Adipose tissue (tissue), 3 donors: Measurements from ENCODE around the gene ILK. TPM values are rescaled to one million over a fixed set of nuclear protein-coding genes. Genes with fewer than 3 reads are reported as not detected.
A peak's percentile ranks its signal among the peaks of the same experiment; 100 is the strongest.

Experiments used
- H3K27ac ChIP-seq: one replicate; pipeline ENCODE4 v1.5.1; 2013; ENCODE audit warnings: low read depth, low read length
- WGBS, 3 donors: extraction: QIAGEN DNeasy Blood & Tissue Kit; methylation state at CpG; one replicate each; pipeline ENCODE4 v1.1.7; 2013; 5-methylcytosine and 5-hydroxymethylcytosine counted together
- polyA plus RNA-seq, 3 donors: library from polyadenylated mRNA; stranded (reverse); fragments of 200-250 nt; gene quantifications; one replicate each; pipeline ENCODE4 v1.2.3, GENCODE V29; 2013
- donor health status: healthy with polysubstance abuse.
- donor health status: Bipolar disorder and iron deficiency.
- donor health status: healthy.

The ILK gene
- polyA plus RNA-seq = 100 to 1,000 TPM; 105 to 149 (median 120) TPM

DNA sequence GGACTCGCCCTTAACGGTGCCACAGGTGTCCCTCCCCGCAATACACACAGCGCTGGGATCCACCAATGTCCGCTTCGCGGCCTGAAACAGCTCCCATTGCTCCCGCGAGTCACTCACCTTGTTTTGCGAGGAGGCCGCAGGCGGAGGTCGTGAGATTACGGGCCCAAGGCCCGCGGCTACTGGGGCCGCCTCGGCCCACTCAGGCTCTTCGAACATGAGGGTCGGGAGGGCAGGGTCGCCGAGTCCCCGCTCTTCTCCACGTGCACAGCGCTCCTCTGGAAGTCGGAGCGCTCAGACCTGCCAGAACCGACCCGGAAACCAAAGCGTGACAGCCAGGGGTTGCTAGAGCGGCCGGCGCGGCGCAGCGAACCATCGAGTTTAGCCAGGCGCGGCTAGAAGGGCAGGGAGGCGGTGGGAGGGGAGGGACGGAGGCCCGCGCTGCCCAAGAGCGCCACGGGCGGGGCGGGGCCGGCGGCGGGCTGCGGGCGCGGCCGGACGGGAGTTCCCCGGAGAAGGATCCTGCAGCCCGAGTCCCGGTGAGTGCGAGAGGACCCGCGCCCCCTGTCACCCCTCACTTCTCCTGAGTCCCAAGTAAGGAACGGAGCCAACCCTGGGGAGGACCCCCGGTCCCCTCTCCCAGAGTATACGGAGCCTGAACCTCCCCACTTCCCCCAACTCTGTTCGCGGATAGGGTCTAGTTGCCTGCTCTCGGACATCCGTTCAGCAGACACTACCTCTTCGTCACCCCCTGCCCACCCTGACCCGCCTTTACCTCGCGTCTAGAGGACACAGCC, at the start of gene ILK, which contains the start of gene RRP8:
ILK (plus strand) TSS at position 488 of the 794 bp plus-strand sequence. CDS start 498 bp downstream, outside the sequence.
RRP8 (minus strand) TSS at position 330 of the 794 bp plus-strand sequence; CDS start at position 216, 114 bp downstream.
- H3K27ac ChIP-seq = peak within 1 kb of the TSS; percentile 48
- whole genome bisulfite sequencing, 3 donors = 1% methylated on average over 63 to 72 of the region's 72 CpGs

DNA sequence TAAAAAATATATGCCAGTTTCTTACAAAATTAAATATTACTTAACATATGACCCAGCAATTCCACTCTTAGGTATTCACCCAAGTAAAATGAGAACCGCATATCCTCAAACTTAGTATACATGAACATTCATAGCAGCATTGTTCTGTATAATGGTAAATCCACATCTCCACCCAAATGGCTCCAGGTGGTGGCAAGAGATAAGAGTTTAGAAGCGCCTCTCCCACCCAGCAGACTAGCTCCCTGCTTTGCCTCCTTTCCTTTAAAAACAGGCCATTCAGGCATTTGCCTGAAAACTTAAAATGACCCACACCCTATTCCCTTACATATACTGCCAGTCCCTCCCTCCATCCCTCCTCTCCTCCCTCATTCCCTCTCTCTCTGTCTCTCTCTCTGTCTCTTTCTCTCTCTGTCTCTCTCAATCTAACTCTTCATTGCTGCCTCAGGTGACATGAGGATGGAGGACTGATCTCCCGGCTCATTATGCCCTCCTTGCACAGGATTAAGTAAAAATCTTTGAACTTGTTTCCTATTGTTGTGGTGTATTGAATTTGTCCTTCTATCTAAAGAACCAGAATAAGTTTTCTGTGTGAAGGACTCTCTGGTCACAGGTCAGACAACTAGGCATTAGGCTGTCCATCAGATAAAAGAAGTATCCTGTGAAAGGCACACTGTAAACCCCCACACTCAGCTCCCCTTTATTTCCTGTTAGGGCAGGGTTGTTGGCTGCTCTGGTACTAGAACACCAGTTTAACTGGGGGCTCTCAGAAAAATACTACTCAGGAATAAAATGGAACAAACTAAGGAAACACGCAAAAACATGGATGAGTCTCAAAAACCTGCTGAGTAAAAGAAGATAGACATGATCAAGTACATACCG, 48.5 kb upstream of the ILK start:
- no peak overlapping the region for H3K27ac ChIP-seq
- 88 to 97% (median 89%) methylated on average over 5 of the region's 5 CpGs for WGBS, 3 donors

DNA sequence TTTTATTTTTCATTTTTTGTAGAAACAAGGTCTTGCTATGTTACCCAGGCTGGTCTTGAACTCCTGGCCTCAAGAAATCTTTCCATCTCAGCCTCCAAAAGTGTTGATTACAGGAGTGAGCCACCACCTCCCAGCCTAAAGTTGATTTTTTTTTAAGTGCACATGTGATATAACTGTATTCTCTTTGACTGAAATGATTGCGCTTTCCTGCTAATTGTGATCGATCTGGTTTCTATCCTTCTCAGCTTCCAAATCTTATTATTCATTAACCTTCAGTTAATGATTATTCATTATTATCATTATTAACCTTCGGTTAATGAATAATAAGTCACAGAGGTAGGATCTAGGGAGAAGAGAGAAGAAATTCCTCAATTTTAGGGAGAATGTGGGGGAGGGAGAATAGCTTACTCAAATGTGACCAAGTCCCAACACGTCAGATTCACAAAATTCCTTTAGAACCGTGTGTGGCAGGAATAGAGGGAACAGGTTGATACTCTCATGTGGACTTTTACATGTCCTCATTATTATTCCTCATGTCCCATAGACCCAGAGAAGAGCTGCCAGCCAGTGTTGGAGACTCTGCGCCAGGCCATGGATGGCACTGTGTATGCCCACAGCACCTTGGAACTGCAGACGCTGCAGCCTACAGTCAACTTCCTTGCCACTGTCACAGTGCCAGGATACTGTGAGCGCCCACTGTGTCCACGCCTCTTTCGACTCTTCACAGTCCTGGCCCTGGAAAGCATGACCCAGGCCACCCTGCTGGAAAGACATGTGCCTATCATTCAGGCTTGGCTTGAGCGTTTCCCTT, 47.2 kb upstream of the ILK start:
- H3K27ac ChIP-seq = no peak overlapping the region
- 70 to 94% (median 92%) methylated on average over 11 of the region's 11 CpGs for WGBS, 3 donors

DNA sequence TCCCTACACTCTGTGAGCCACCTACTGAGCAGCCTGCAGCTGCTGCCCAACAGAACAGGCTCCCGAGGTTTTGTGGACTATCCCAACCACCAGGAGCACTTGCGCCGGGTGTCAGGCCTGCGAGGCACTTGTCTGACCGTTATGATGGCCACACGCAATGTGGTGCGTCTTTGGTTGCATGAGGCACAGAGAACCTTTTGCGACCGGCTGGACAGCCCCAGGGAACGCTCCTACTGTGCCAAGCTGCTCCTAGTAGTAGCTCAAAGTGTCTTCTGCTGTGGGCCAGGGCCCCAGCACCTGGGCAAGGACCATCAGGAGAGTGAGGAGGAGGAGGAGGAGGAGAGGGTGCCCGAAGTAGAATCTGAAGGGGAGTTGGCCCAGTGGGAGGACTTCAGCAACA, 46.5 kb upstream of the ILK start:
- H3K27ac ChIP-seq = no peak overlapping the region
- 94 to 96% (median 94%) methylated on average over 11 of the region's 11 CpGs for WGBS, 3 donors

DNA sequence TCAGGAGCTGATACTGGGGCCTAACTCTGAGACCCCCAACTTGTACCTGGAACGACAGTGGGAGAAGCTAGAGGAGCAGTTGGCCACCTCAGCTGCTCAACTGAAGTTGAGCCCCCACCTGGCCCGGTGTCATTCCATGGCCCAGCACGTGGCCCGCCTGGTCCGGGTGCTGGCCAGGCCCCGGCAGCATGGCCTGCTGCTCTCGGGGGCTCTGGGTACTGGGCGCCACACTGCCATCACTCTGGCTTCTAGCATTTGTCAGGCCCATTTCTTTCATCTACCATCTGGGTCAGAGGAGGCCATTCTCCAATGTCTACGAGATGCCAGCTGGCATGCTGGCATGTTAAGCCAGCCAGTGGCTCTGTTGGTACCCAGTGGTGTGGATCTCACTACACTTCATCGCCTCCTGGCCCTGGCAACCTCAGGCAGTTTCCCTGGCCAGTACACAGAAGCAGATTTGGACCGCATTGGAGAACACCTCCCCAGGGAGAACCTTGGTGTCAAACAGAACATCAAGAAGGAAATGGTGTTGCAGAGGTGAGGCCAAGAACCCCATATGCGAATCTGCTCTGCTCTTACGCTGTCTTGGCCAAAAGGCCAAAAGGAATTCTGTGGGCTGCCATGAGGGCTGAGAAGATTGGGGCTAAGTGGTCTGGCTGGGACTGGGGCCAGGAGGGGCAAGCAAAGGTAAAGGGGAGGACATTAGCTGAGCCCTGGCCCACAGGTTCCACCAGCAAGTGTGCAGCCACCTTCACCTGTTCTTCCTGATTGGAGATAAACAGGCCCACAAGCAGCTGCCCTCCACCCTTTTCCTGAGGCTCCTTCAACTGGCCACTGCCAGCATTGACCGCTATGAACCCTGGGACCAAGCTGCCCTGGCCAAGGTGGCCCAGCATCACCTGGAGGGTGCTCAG, 45.6 kb upstream of the ILK start:
- H3K27ac ChIP-seq = no peak overlapping the region
- 95 to 98% (median 98%) methylated on average over 14 of the region's 14 CpGs for WGBS, 3 donors

DNA sequence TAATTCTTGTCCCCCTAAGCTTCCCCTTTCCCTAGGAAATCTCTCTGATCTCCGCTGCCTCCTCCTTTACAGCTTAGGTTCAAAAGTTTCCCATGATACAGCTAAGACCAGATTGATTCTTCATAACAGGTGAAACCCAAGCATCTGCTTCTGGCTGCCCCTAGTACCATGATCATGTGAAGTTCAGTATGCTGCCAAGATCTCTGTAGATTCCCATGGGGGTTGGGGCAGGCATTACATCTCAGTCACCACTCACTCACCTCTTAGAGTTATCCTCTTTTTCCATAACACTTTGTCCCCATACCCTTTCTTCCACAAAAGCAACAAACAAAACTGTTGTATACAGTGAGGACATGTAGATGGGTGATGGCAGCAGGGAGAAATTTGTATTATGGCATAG, 44.2 kb upstream of the ILK start:
- no peak overlapping the region for H3K27ac ChIP-seq
- whole genome bisulfite sequencing, 3 donors = 94 to 100% (median 100%) methylated on average over 1 of the region's 1 CpG

DNA sequence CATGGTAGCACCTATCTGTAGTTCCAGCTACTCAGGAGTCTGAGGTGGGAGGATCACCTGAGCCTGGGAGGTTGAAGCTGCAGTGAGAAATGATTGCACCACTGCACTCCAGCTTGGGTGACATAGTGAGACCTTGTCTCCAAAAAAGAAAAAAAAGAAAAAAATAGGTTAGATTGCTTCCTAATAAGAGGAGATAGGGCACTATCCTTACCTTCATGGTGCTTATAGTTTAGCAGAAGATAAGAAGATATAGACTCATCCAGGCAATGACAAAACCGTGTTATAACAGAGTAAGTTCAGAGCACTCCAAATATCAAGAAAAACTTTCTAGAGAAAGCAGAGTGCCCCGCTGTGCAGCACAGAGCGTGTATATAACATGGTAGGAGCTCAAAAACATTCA, 42.3 kb upstream of the ILK start:
- WGBS, 3 donors = 93 to 97% (median 95%) methylated on average over 3 of the region's 3 CpGs

DNA sequence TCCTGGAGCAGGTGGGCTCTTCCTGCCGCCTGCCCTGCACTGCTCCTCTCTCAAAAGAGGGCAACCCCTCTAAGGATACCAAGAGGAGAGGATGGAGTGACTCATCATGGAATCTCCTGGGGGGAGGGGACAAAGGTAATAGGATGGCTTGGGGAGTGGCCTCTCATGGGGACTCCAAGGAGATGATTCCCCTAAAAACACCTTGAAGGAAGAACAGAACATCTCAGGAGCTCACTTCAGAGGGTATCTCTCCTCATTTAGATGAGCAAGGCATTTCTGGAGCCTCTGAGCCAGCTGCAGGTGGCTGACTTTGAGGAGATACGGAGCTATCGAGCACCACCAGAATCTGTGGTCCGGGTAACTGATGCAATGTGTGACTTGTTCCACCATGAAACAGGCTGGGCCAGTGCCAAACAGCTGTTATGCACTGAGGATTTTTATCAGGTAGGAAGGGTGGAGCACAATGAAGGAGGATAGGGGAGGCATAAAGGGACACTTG, 40.4 kb upstream of the ILK start:
- whole genome bisulfite sequencing, 3 donors = 89 to 94% (median 93%) methylated on average over 4 of the region's 4 CpGs
- H3K27ac ChIP-seq = no peak overlapping the region

More for the DNA sequence above, 42.3 kb upstream of the ILK start:
- no peak overlapping the region for H3K27ac ChIP-seq

DNA sequence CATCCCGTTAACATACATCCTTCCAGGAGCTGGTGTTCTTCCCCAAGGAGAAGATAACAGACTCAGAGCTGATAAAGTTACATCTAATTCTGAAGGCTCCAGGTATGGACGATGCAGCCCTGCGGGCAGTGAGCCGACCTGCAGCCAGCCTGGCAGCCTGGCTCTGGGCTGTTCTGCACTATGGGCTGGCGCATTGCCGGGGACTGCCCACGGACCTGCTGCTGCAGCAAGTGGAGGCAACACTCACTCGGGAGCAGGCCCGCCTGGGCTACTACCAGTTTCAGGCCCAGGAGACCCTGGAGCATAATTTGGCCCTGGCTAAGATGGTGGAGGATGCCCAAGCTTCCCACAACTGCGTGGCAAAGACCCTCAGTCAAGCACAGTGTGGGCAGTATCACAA, 39.9 kb upstream of the ILK start:
- 89 to 96% (median 93%) methylated on average over 10 of the region's 10 CpGs for WGBS, 3 donors
- no peak overlapping the region for H3K27ac ChIP-seq

DNA sequence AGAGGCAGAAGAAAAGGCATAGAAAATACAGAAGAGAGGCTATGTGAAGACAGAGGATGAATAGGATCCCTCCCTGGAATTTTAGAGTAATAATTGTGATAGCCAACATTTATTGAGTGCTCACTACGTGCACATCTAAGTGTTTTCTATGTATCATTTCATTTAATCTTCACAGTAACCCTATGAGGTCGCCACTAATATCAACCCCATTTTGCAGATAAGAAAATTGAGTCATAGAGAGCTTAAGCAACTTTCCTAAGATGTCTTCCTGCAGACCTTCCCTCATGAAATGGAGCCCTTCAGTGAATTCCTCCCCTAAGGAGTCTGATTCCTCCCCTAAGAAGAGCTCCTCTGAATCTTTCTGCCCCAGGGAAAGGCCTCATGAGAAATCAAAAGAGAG, 38.2 kb upstream of the ILK start:
- no peak overlapping the region for H3K27ac ChIP-seq
- 73 to 86% (median 81%) methylated on average over 2 of the region's 2 CpGs for WGBS, 3 donors

DNA sequence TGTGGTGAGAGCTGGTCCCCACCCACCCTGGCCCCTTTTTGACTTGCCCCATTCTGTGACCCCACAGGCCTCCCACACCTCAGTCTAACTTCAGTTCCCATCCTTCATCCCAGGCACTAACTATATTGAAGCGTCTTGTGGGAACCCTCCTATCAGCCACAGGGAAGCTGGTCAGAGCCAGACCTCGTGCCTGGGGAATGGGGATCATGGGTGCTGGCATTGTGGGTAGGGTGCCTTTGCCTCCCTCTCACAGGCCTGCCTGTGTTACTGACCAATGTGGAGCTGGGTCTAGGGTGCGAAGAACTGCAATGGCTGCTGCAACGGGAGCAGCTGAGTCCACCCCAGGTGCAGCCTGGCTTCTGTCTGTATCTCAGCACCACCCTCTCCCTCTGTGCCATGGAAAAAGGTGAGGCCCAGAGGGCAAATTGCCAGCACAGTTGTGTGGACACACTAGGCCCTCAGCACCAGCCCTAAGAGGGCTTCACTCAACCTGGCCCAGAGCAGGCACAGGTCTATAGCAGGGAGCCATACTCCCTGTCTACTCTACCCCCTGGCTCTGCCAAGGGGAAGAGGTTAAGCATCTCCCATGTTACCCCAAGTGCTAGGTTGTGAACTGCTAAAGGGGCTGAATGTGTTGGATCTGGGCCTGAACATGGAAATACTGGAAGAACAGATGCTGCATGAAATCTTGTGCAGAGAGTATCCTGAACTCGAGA, 37.4 kb upstream of the ILK start:
- WGBS, 3 donors = 84 to 96% (median 94%) methylated on average over 5 of the region's 5 CpGs

DNA sequence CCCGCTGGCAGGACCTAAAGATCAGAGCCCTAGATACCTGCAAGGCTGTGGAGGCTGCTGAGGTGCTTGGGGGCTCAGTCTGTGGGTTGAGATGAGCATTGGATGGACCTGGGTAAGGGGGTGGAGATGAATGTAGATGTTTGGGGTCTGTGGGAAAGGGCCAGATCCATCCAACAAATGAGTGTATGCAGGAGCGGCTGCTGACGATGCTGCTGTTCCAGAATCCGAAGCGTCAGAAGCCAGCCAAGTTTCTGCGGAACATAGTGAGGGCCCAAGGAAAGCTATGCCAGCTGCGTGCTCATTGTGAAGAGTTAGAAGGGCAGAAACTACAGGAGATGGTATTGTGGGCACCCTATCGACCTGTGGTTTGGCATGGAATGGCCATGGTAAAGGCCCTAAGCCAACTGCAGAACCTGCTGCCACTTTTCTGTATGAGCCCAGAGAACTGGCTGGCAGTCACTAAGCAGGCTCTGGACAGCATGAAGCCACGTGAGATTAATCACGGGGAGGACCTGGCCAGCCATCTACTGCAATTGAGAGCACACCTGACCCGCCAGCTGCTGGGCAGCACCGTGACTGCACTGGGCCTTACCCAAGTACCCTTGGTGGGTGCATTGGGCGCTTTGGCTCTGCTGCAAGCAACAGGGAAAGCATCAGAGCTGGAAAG, 36.7 kb upstream of the ILK start:
- no peak overlapping the region for H3K27ac ChIP-seq
- WGBS, 3 donors = 91 to 94% (median 93%) methylated on average over 13 of the region's 13 CpGs

More for the DNA sequence above, 37.4 kb upstream of the ILK start:
- no peak overlapping the region for H3K27ac ChIP-seq

DNA sequence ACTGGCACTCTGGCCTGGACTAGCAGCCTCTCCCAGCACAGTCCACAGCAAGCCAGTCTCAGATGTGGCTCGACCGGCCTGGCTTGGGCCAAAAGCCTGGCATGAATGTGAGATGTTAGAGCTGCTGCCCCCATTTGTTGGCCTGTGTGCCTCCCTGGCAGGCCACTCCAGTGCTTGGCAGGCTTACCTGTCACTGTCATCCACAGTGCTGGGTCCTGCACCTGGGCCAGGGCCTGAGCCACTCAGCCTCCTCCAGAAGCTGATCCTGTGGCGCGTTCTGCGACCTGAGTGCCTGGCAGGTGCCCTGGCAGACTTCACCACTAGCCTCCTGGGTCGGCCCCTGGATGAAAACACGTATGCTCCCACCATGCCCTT, 36.2 kb upstream of the ILK start:
- 96 to 99% (median 99%) methylated on average over 7 of the region's 7 CpGs for WGBS, 3 donors
- H3K27ac ChIP-seq = no peak overlapping the region

DNA sequence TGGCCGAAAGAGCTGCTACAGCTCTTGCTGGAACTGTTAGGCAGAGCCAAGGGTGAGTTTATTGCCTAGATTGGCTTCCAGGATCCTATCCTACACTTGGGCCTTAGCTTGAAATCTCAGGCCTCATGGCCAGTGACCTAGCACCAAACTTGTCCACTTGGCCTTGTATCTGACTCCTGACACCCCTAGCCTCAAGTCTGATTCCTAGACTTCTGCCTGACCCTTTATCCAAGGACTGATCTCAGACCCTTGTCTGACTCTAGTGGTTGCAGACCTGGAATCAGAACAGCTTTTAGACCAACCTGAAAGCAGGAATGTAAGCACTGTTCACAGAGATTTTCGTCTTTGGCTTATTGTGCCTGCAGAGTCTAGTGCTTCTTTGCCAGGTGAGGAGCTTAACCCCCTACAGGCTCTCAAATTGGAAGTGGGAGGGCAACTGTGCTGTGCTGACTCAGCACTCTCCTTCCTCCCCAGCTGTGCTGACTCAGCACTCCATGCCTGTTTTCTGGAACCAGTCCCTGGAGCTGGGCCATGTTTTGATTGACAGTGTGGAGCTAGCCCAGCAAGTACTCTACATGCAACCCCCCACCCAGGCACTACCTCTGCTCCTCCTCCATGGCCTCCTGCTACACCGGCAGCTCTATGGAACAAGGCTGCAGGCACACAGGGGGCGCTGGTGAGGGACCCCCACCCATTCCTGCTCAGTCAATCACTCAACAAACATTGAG, 35.2 kb upstream of the ILK start:
- 45 to 73% (median 69%) methylated on average over 4 of the region's 4 CpGs for WGBS, 3 donors
- H3K27ac ChIP-seq = no peak overlapping the region

DNA sequence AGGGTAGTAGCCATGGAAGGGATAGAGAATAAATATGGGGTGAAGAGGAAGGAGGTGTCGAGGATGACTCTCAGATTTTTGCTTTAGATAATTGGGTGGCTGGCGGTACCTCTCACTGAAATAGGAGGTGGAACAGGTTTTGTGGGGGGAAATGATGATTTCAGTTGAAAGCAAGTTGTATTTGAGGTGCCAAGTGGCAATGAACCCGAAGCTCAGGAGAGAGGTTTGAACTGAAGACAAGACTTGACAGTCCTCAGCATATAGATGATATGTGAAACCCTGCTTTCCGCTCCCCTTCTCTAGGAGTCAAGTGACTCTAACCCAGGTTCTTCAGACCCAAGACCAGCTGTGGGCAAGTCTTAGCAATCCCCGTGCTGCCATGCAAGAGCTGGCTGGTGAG, 33.9 kb upstream of the ILK start:
- no peak overlapping the region for H3K27ac ChIP-seq
- 83 to 93% (median 85%) methylated on average over 5 of the region's 5 CpGs for WGBS, 3 donors
